OCI-LY7 (cell line): ENCODE data around the gene FRG1. TPM values are rescaled to one million over a fixed set of nuclear protein-coding genes. Genes with fewer than 3 reads are reported as not detected.
"Not testable (repeated sequence)": the region's sequence is repeated elsewhere in the genome, so short reads cannot be mapped to it uniquely, and the experiment has no call there.

Source experiments
- BruUV-seq: library from RNA; stranded (reverse); fragments of 400-500 nt; replicated peaks from 2 replicates; lab custom pipeline; 2021; lab: Mats Ljungman, UMichigan
- CTCF ChIA-PET: fragments of 300-600 bp; sonication (Branson Sonifier 250); formaldehyde crosslinking; loops from one replicate; lab custom pipeline; 2022; ENCODE audit warnings: antibody characterized with exemption; ENCODE audit not compliant: unreplicated experiment; lab: Charles Lee
- POLR2A ChIA-PET: fragments of 300-600 bp; sonication (Branson Sonifier 250); formaldehyde crosslinking; loops from one replicate; lab custom pipeline; 2022; ENCODE audit warnings: antibody characterized with exemption; lab: Charles Lee
- DNase-seq: peaks from one replicate; pipeline ENCODE4 v3.0.0-alpha.2; 2015; ENCODE audit warnings: low spot score
- H2AFZ ChIP-seq: fragments of 200-600 bp; sonication (generic), shearing (Covaris generic); 2 replicates; pipeline ENCODE4 v1.6.1; 2014; ENCODE audit warnings: mild to moderate bottlenecking, antibody characterized with exemption, low read length, moderate library complexity
- H3K27ac ChIP-seq: fragments of 200-600 bp; sonication (generic); 2 replicates; pipeline ENCODE4 v1.5.1; 2014; ENCODE audit warnings: mixed run types, low read depth, mild to moderate bottlenecking, moderate library complexity, low read length, inconsistent platforms; ENCODE audit not compliant: poor library complexity, severe bottlenecking
- H3K36me3 ChIP-seq: fragments of 200-600 bp; sonication (generic); 2 replicates; pipeline ENCODE4 v1.6.1; 2014; ENCODE audit warnings: mild to moderate bottlenecking, antibody characterized with exemption, low read length, moderate library complexity, mixed read lengths; ENCODE audit not compliant: insufficient read depth
- H3K4me1 ChIP-seq: fragments of 200-600 bp; sonication (generic); 2 replicates; pipeline ENCODE4 v1.5.1; 2014; ENCODE audit warnings: mild to moderate bottlenecking, low read length; ENCODE audit not compliant: insufficient read depth, poor library complexity, severe bottlenecking
- H3K4me2 ChIP-seq: fragments of 200-600 bp; sonication (generic); 2 replicates; pipeline ENCODE4 v1.6.1; 2014; ENCODE audit warnings: mild to moderate bottlenecking, low read length
- H3K4me3 ChIP-seq: fragments of 200-600 bp; sonication (generic); 2 replicates; pipeline ENCODE4 v1.5.1; 2014; ENCODE audit warnings: mild to moderate bottlenecking, low read depth, low read length; ENCODE audit not compliant: poor library complexity, severe bottlenecking
- H3K79me2 ChIP-seq: fragments of 200-600 bp; sonication (generic); 2 replicates; pipeline ENCODE4 v1.6.1; 2016; ENCODE audit warnings: low read depth, mild to moderate bottlenecking, low read length, moderate library complexity, mixed read lengths; ENCODE audit not compliant: insufficient read depth
- H3K9me2 ChIP-seq: fragments of 200-600 bp; sonication (generic); 2 replicates; pipeline ENCODE4 v1.6.1; 2016; ENCODE audit warnings: mild to moderate bottlenecking, low read length, mixed read lengths; ENCODE audit not compliant: insufficient read depth
- H3K9me3 ChIP-seq: fragments of 200-600 bp; sonication (generic); 2 replicates; pipeline ENCODE4 v1.6.1; 2014; ENCODE audit warnings: mild to moderate bottlenecking, mixed run types, low read length, mixed read lengths
- H4K20me1 ChIP-seq: fragments of 200-600 bp; sonication (generic); 2 replicates; pipeline ENCODE4 v1.6.1; 2014; ENCODE audit warnings: mild to moderate bottlenecking, antibody characterized with exemption, low read length, moderate library complexity, mixed read lengths; ENCODE audit not compliant: insufficient read depth
- CTCF ChIP-seq: fragments of 200-600 bp; sonication (generic); conservative IDR thresholded peaks from 2 replicates; pipeline ENCODE4 v1.5.1; 2014; ENCODE audit warnings: mild to moderate bottlenecking, antibody characterized with exemption, low read length, moderate library complexity, mixed read lengths
- EZH2phosphoT487 ChIP-seq: fragments of 200-600 bp; sonication (generic); IDR thresholded peaks from 2 replicates; pipeline ENCODE4 v1.6.1; 2018; ENCODE audit warnings: low read depth, borderline replicate concordance, mild to moderate bottlenecking, mixed run types, antibody characterized with exemption, low read length, moderate library complexity, mixed read lengths
- intact Hi-C: fragments of 100-400 bp; cut with micrococcal nuclease; formaldehyde crosslinking; loops from one replicate; pipeline ENCODE4 v1.10.0; 2022; ENCODE audit not compliant: unreplicated experiment
- small RNA-seq: library from RNA; depleted of rRNA; stranded (forward); fragments of <200 nt; gene quantifications from one replicate; pipeline ENCODE3, GENCODE V24; 2014
- total RNA-seq, 2 experiments: library from RNA; depleted of rRNA in 1 of 2; stranded (reverse); fragments of >200 nt in 1 of 2; shearing (Covaris generic) in 1 of 2; gene quantifications; 2 replicates each; pipeline ENCODE4 v1.2.3, GENCODE V29; 2014 to 2022

The FRG1 gene
- total RNA-seq, 2 experiments from 2014 or later: 37.8 to 70.9 TPM

- H3K27ac ChIP-seq: no peak overlapping the region
- H3K4me2 ChIP-seq: no peak overlapping the region
- DNase-seq: no peak
- ChIA-PET POLR2A (no interaction called here), CTCF (no interaction called here)
- H2AFZ ChIP-seq: no peak overlapping the region
- intact Hi-C loops: no loop called here
- TF ChIP-seq CTCF (no peak), EZH2phosphoT487 (no peak)
- no peaks in the 10 kb centered on the region for H3K9me3 ChIP-seq
- H3K36me3 ChIP-seq: no peaks in the 10 kb centered on the region
- no peaks in the 10 kb centered on the region for H3K79me2 ChIP-seq
- no peaks in the 10 kb centered on the region for H4K20me1 ChIP-seq
- no peak overlapping the region for H3K4me3 ChIP-seq
- no peaks in the 10 kb centered on the region for H3K4me1 ChIP-seq
- no TSS peak for BruUV-seq
- no peaks in the 10 kb centered on the region for H3K9me2 ChIP-seq
These were observed 48.3 kb downstream of the FRG1 start for GRCh38 chr4:189988877-189989431.

GRCh38 chr4:189989941-189990340 lies 49.3 kb downstream of the FRG1 start:
- CTCF ChIA-PET, H3K4me3 ChIP-seq, BruUV-seq, H4K20me1 ChIP-seq, H3K4me1 ChIP-seq, DNase-seq, H3K79me2 ChIP-seq, intact Hi-C loops, H3K27ac ChIP-seq, POLR2A ChIA-PET, H2AFZ ChIP-seq, H3K9me3 ChIP-seq, H3K4me2 ChIP-seq, H3K36me3 ChIP-seq, H3K9me2 ChIP-seq: not testable (repeated sequence)

Small RNAs within 50 kb of the gene (small RNA-seq; reads per million reads assigned to genes)
- not detected for gene MLLT10P2

Other genes starting within 250 kb of the FRG1 start
- gene FRG2, start 86.4 kb downstream of the FRG1 start, total RNA-seq (2014; rRNA removed; shearing (Covaris generic)): not detected in 2 replicates
- gene FRG2, start 86.4 kb downstream of the FRG1 start, total RNA-seq (2022): not detected in 2 replicates
- not detected in 2 replicates for gene DBET, start 123.6 kb downstream of the FRG1 start, total RNA-seq (2014; rRNA removed; shearing (Covaris generic))
- not detected in 2 replicates for gene DBET, start 123.6 kb downstream of the FRG1 start, total RNA-seq (2022)
- gene DUX4, start 232.9 kb downstream of the FRG1 start, total RNA-seq (2014; rRNA removed; shearing (Covaris generic)): not detected in 2 replicates
- not detected in 2 replicates for gene DUX4, start 232.9 kb downstream of the FRG1 start, total RNA-seq (2022)